GM19193 (cell line): ENCODE measurements around the gene TAF4B.

Source experiments
- POLR2A ChIP-seq: IDR thresholded peaks from 4 replicates; pipeline ENCODE4 v1.6.1; 2011; ENCODE audit not compliant: insufficient read depth, insufficient read length; ENCODE audit errors: extremely low read depth

TAF4B gene

DNA sequence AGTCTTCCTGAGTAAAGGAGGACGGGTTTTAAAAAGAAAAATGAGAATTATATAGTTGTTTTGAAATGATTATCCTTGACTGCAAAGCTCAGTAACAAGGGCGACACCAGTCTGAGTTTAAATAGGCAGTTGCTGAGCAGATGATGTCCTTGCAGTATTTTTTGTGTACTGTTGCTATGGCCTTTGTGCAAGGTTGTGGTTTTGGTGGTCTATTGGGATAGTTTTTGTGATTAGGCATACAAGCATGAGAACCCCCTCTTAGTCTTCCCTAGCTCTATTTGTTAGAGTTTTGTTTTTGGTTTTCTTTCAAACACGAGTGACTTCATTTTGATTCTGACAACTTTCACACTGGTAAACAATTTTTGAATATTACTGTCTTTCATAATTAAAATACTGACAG is 64.1 kb downstream of the TAF4B start:
- TF ChIP-seq POLR2A: no peak

DNA sequence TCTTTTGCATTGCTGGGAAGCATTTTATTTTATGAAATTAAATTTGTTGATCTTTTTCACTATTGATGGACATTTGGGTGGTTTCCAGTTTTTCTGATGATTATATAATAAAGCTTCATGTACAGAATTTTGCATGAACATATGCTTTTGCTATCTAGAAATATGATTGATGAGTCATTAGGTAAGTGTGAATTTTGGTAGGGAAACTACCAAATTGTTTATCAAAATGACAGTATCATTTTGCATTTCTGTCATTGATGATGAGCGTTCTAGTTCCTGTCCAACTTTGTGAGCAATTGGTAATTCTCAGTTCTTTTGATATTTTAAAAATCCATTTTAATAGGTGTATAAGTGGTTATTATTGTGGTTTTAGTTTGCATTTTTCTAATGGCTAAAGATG is 67.7 kb downstream of the TAF4B start:
- TF ChIP-seq POLR2A: no peak

DNA sequence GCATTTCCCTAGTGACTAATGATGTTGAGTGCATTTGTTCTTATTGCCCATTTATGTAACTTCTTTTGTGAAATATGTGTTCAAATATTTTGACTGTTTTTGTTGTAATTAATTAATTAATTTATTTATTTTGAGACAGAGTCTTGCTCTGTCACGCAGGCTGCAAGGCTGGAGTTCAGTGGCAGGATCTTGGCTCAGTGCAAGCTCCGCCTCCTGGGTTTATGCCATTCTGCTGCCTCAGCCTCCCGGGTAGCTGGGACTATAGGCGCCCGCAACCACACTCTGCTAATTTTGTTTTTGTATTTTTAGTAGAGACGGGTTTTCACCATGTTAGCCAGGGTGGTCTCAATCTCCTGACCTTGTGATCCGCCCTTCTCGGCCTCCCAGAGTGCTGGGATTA is 71.9 kb downstream of the TAF4B start:
- no peak for TF ChIP-seq POLR2A

DNA sequence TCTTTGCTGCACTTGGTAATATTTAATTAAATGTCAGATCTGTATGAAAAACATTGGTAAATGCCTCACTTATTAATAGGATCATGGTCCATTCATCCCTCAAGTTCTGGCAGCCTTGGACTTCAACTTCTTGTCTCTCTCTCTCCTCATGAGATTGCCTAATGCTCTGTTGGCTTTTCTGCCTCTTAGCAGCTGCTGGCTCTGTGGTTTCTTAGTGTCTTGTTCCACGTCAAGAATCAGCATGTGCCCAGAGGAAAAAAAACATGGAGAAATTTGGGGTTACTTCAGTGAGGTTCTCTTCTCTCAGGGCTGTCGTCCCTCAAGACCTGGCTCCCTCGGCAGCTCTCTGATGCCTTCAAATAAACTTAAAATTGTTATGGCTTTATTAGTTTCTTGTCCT is 75.4 kb downstream of the TAF4B start:
- no peak for TF ChIP-seq POLR2A

DNA sequence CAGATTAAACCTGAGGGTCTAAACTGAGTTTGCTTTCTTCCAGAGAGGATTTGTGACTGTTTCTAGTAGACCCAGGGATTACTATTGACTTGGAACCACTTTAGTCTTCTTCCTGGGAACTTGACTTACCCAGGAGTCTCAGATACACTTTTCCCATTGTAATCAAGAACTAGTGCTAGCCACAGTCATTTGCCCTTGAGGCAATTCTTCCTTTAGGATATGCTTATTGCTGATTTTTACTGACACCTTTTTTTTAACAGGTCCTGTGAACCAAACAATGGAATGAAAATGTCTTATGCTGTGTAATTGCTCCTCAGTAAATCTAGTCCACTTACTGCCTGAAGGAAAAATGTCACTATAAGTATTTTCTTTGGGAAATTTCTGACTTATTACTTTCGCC is 78.3 kb downstream of the TAF4B start:
- TF ChIP-seq POLR2A: no peak

DNA sequence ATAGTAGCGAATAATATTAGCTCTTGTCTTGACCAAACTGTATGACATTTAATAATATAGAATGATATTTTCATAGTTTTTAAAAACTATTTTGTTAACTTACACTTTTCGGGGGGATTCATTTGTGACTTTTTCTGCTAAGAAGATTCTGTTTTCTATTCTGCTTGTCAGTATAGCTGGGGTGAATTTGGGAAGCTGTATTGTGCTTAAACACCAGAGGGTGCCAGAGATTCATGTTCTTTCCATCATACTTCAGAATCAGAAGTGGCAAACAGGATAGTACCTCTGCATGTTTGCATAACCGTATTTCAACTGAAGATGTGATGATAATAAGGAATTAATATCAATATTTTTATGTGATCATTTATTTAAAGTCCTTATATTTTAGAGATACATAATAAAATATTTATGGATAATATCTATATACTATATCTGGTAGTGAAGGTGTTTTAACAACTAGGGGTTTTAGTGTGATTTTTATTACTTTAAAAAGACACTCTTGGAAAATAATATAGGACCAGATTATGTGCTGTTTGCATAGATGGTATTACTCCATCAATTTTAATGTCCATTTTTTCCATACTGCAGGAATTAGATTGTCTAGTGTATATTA is 81.0 kb downstream of the TAF4B start:
- no peak for TF ChIP-seq POLR2A

DNA sequence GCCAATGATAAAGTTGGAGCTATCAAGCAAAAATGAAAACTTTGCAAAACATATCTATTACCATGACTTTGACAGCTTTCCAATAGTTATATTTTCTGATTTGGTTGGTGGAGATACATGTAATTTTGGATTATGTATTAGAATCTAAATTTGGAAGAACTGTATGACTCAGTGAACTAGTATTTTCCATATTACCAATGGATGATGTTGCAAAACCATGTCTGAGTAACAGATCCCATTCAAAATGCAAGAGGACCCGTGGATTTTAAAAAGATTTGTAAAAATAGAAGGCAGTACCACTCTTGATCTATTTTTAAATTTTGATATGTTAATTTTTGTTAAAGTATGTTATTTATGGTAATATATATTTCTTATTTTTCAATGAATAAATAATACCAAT is 83.0 kb downstream of the TAF4B start:
- TF ChIP-seq POLR2A: no peak

DNA sequence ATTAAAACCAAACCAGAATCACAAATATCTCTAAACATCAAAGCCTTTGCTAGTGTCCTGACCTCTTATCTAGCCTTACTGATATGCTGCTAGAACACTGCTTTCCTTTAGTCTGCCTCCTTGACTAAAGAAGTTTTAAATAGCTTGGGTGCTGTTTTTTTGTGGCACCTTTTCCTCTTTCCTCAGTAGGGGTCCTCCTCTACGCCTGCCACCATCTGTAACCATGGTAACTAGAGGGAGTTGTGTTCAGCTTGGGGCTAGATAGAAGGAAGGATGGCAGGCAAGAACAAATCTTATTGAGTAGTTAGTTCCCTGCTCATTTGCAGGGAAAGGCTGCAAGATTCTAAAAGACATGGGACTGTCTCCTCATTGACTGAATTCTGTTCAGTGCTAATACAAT is 86.0 kb downstream of the TAF4B start:
- no peak for TF ChIP-seq POLR2A

DNA sequence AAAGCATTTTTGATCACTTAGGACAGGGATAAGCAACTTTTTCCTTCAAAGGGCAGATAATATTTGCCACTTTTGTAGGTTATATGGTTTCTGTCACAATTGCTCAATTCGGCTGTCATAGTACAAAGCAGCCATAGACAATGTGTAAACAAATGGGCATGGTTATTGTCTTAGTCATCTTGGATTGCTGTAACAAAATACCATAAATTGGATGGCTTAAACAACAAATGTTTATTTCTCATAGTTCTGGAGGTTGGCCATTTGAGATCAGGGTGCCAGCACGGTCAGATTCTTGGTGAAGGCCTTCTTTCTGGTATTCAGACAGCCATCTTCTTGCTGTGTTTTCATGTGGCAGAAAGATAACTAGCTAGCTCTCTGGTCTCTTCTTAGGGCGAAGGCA is 91.2 kb downstream of the TAF4B start:
- TF ChIP-seq POLR2A: no peak

DNA sequence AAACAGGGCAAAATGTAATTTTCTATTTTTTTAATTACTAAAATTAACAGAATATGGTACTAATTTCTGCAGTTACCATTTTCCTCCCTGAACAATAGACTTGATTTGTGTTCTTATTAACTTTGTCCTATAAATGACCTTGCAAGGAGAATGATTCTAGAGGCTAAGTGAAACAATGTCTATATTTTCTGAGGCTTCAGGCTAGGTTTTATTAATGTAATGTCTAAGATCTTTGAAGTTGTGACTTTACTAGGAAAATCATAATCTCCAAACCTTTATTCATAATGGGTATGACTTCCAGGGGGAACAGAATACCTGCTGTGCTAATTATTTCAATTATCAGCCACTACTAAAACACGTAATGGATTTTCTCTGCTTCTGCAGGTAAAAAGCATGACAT is 94.4 kb downstream of the TAF4B start:
- TF ChIP-seq POLR2A: no peak

DNA sequence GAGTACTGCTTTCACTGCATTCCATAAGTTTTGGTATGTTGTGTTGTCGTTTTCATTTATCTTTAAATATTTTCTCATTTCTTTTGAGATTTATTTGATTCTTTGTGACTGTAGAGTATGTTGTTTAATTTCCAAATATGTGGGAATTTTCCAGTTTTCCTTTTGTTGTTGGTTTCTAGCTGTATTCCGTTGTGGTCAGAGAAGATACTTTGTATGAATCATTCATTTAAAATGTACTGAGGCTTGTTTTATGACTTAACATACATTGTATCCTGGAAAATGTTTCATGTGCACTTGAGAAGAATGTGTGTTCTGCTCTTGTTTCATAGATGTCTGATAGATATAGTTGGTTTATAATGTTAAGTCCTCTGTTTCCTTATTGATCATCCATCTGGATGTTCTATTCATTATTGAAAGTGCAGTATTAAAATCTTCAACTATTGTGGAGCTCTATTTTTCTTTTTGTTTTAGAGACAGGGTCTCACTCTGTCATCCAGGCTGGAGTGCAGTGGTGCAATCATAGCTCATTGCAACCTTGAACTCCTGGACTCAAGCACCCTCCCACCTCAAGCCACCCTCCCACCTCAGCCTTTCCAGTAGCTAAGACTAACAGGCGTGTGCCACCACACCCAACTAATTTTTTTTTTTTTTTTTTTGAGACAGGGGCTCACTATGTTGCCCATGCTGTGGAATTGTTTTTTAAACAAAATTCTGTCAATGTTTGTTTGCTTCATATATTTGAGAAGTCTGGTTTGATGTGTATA is 96.8 kb downstream of the TAF4B start:
- TF ChIP-seq POLR2A: no peak

DNA sequence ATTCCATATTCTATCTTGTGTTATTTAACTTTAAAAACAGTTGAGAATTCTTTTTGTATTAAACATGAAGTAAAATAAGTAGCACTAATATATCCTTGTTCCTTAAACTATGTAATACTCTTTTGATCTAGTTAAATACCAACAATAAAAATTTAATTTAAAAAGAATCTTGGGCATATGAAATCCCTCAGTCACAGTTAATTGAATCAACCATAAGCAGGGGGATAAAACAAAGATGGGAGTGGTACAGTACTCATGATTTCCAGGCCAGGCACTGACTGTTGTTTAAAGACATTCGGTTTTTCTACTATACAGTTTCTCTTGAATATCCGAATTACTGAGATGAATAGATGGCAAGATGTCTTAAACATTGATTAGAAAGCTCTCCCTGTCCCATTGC is 99.5 kb downstream of the TAF4B start:
- TF ChIP-seq POLR2A: no peak

DNA sequence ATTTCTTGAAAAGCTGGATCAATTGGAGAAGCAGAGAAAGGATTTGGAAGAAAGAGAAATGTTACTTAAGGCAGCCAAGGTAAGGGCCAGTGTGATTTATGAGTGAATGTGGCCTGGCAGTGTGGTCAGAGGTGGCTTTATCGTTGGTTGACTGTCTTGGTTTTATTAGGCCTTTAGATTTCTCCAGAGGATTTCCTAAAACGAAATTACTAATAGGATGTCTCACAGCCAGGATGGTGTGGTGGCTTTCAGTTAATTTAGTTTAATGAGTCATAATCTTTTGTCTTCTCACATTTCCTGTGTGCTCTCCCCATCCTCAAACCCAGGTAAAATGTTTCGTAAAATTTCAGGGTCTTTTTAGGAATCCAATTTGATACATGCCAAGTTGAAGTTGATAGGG is 100.8 kb downstream of the TAF4B start:
- no peak for TF ChIP-seq POLR2A

DNA sequence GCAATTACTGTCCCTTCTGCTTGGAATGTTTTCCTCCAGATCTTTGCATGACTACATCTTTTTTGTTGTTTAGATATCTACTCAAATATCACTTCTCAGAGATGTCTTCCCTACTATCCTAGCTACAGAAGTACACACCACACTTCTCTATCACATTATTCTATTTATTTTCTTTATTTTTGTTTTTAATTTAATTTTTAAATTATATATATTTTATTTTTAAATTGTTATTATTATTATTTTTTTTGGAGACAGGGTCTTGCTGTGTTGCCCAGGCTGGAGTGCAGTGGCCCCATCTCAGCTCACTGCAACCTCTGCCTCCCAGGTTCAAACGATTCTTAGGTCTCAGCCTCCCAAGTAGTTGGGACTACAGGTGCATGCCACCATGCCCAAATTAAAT is 106.7 kb downstream of the TAF4B start:
- no peak for TF ChIP-seq POLR2A

DNA sequence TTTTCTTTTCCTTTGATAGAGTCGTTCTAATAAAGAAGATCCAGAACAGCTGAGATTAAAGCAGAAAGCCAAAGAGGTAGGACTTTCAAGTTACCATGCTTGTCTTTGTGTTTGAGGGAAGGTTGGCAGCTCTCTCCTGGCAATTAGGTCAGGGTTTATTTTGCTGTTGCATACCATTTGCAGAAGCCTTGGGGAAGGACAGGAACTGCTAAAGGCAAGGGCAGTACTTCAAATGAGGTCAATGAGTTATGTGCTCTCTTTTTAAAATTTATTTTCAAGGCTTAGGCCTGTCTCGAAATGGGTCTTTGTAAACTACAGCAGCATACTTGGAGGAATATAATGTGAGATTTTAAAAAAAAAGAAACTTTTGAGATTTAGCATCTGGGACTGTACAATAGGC is 108.9 kb downstream of the TAF4B start:
- TF ChIP-seq POLR2A: no peak
